Anterior cingulate cortex (tissue), 58 donors: ENCODE results near the gene LORICRIN.

Source experiments
- DNase-seq, 58 donors: peaks; one replicate each; lab custom pipeline; 2025; lab: John Stamatoyannopoulos, UW

The LORICRIN gene

GRCh38 chr1:153259387-153259786 lies at the start of gene LORICRIN:
LORICRIN (plus strand) TSS chr1:153259687; CDS start chr1:153260950, 1,263 bp downstream.
- DNase-seq = no peak

- no peak for DNase-seq
Measured at GRCh38 chr1:153210206-153210605, 49.3 kb upstream of the LORICRIN start.

GRCh38 chr1:153212201-153212600 lies 47.3 kb upstream of the LORICRIN start:
- DNase-seq = no peak

GRCh38 chr1:153213519-153213918 lies 46.0 kb upstream of the LORICRIN start:
- DNase-seq = no peak

GRCh38 chr1:153217212-153217611 lies 42.3 kb upstream of the LORICRIN start, which contains the start of gene PRR9:
PRR9 (plus strand) TSS chr1:153217584; CDS start chr1:153218145, 561 bp downstream.
- DNase-seq = no peak

GRCh38 chr1:153217744-153218416 lies 41.6 kb upstream of the LORICRIN start:
- no peak for DNase-seq

- DNase-seq = peak in 33 of 58 donors; percentile 0 to 72 (median 22)
Measured at GRCh38 chr1:153220606-153221303, 38.7 kb upstream of the LORICRIN start.

- DNase-seq = peak in 52 of 58 donors; percentile 1 to 77 (median 44)
Measured at GRCh38 chr1:153223040-153223891, 36.2 kb upstream of the LORICRIN start.

GRCh38 chr1:153227810-153228209 lies 31.7 kb upstream of the LORICRIN start:
- DNase-seq = no peak

- DNase-seq = no peak
Measured at GRCh38 chr1:153228491-153228890, 31.0 kb upstream of the LORICRIN start.

GRCh38 chr1:153229076-153229829 lies 30.2 kb upstream of the LORICRIN start:
- peak in 6 of 58 donors; percentile 0 to 9 (median 2) for DNase-seq

GRCh38 chr1:153231363-153231762 lies 28.1 kb upstream of the LORICRIN start:
- no peak for DNase-seq

GRCh38 chr1:153231785-153232184 lies 27.7 kb upstream of the LORICRIN start:
- no peak for DNase-seq

GRCh38 chr1:153232553-153232952 lies 26.9 kb upstream of the LORICRIN start:
- no peak for DNase-seq

- no peak for DNase-seq
Measured at GRCh38 chr1:153233448-153233847, 26.0 kb upstream of the LORICRIN start.

GRCh38 chr1:153238527-153238926 lies 21.0 kb upstream of the LORICRIN start:
- no peak for DNase-seq

- no peak for DNase-seq
Measured at GRCh38 chr1:153242160-153242559, 17.3 kb upstream of the LORICRIN start.

GRCh38 chr1:153245466-153245865 lies 14.0 kb upstream of the LORICRIN start:
- DNase-seq = no peak

GRCh38 chr1:153246018-153246417 lies 13.5 kb upstream of the LORICRIN start:
- no peak for DNase-seq

GRCh38 chr1:153246825-153247224 lies 12.7 kb upstream of the LORICRIN start:
- no peak for DNase-seq
